HepG2 (cell line): ENCODE measurements around the gene KLF16. TPM values are rescaled to one million over a fixed set of nuclear protein-coding genes. Genes with fewer than 3 reads are reported as not detected.

Experiments used
- AHDC1 ChIP-seq: sonication (generic); formaldehyde crosslinking; IDR thresholded peaks from 2 replicates; pipeline ENCODE4 v1.5.1; 2020; ENCODE audit warnings: mild to moderate bottlenecking, missing genetic modification reagents, borderline replicate concordance
- AKAP8 ChIP-seq: sonication (generic); formaldehyde crosslinking; IDR thresholded peaks from 2 replicates; pipeline ENCODE4 v1.5.1; 2020; ENCODE audit warnings: mild to moderate bottlenecking, missing genetic modification reagents
- BORCS8-MEF2B ChIP-seq: sonication (generic); formaldehyde crosslinking; IDR thresholded peaks from 2 replicates; pipeline ENCODE4 v1.8.0; 2022; ENCODE audit warnings: mild to moderate bottlenecking, missing genetic modification reagents
- CREB1 ChIP-seq, 2 experiments: fragments of 450-650 bp in 1 of 2; IDR thresholded peaks; 2 replicates each; pipeline ENCODE4 v1.6.1; 2016 to 2017; ENCODE audit warnings: control low read depth in 1 of 2, mild to moderate bottlenecking in 1 of 2, missing compliant biosample characterization in 1 of 2, missing genetic modification characterization in 1 of 2
- HCFC1 ChIP-seq: fragments of 150-350 bp; IDR thresholded peaks from 2 replicates; pipeline ENCODE4 v1.6.1; 2014; ENCODE audit warnings: low read depth, low read length
- IKZF5 ChIP-seq: IDR thresholded peaks from 2 replicates; pipeline ENCODE4 v1.6.1; 2018; ENCODE audit warnings: missing genetic modification reagents, mild to moderate bottlenecking, missing compliant biosample characterization
- ISX ChIP-seq: sonication (generic); formaldehyde crosslinking; conservative IDR thresholded peaks from 2 replicates; pipeline ENCODE4 v1.5.0; 2020; ENCODE audit warnings: missing genetic modification reagents
- PHB2 ChIP-seq: fragments of 450-650 bp; IDR thresholded peaks from 2 replicates; pipeline ENCODE4 v1.6.1; 2018; ENCODE audit not compliant: partially characterized antibody
- PHF21A ChIP-seq: sonication (generic); formaldehyde crosslinking; IDR thresholded peaks from 2 replicates; pipeline ENCODE4 v1.5.0; 2020; ENCODE audit warnings: mild to moderate bottlenecking, missing genetic modification reagents
- RXRB ChIP-seq: IDR thresholded peaks from 2 replicates; pipeline ENCODE4 v1.6.1; 2016; ENCODE audit warnings: borderline replicate concordance, missing genetic modification reagents, missing compliant biosample characterization
- SAFB2 ChIP-seq: sonication (generic); formaldehyde crosslinking; IDR thresholded peaks from 2 replicates; pipeline ENCODE4 v1.5.1; 2020; ENCODE audit warnings: missing genetic modification reagents, low read depth, mild to moderate bottlenecking, borderline replicate concordance
- SAP130 ChIP-seq: IDR thresholded peaks from 2 replicates; pipeline ENCODE4 v1.6.1; 2016; ENCODE audit warnings: low read depth
- TIGD3 ChIP-seq: sonication (generic); formaldehyde crosslinking; IDR thresholded peaks from 2 replicates; pipeline ENCODE4 v1.5.1; 2020; ENCODE audit warnings: mild to moderate bottlenecking, missing genetic modification reagents, borderline replicate concordance
- XRCC5 ChIP-seq: fragments of 200-400 bp; formaldehyde crosslinking; optimal IDR thresholded peaks from 2 replicates; pipeline ENCODE3; 2017; ENCODE audit warnings: mild to moderate bottlenecking, low read length
- ZBTB33 ChIP-seq: sonication (generic); formaldehyde crosslinking; IDR thresholded peaks from 2 replicates; pipeline ENCODE4 v1.4.0; 2020; ENCODE audit warnings: missing genetic modification reagents
- ZBTB7B ChIP-seq: sonication (generic); formaldehyde crosslinking; IDR thresholded peaks from 2 replicates; pipeline ENCODE4 v1.4.0; 2020; ENCODE audit warnings: missing genetic modification reagents
- ZMAT3 ChIP-seq: sonication (generic); formaldehyde crosslinking; conservative IDR thresholded peaks from 2 replicates; pipeline ENCODE4 v1.7.0; 2021; ENCODE audit warnings: missing genetic modification reagents
- ZNF547 ChIP-seq: sonication (generic); formaldehyde crosslinking; IDR thresholded peaks from 2 replicates; pipeline ENCODE4 v1.5.1; 2020; ENCODE audit warnings: mild to moderate bottlenecking, missing genetic modification reagents
- ZNF597 ChIP-seq: sonication (generic); formaldehyde crosslinking; IDR thresholded peaks from 2 replicates; pipeline ENCODE4 v1.5.0; 2020; ENCODE audit warnings: missing genetic modification reagents
- polyA plus RNA-seq, 8 experiments: library from polyadenylated mRNA; depleted of rRNA in 3 of 8; stranded (reverse) in 7 of 8; unstranded in 1 of 8; fragments of >200 nt; fragmentation: Illumina TruSeq in 4 of 8; extraction: Trizol in 4 of 8; gene quantifications; 2 replicates each; pipeline versions ENCODE4 v1.2.1 to v1.2.3, GENCODE V29; 2011 to 2016; ENCODE audit warnings: low read depth in 4 of 8, missing spikeins in 1 of 8, mixed read lengths in 1 of 8; ENCODE audit not compliant: insufficient read depth in 1 of 8
- total RNA-seq, 5 experiments: library from RNA; depleted of rRNA; stranded (reverse); fragments of >200 nt; fragmentation: Illumina TruSeq; extraction: Trizol; gene quantifications; 2 replicates each; pipeline ENCODE4 v1.2.3, GENCODE V29; 2016; ENCODE audit warnings: low read depth in 1 of 5

Gene KLF16
- total and polyA plus RNA-seq, 2 of the 13 experiments (the other 11 are each of a cell fraction or from before 2014, with no cell fraction given) = 3.5 to 6.7 TPM

GRCh38 chr19:1837625-1838105 is 25.7 kb downstream of the KLF16 start (continued):
- TF ChIP-seq RXRB (CRISPR knock-in tag) (peak; percentile 63; the same call in 1 of the 2 replicates), ZNF547 (CRISPR knock-in tag) (no peak), SAFB2 (CRISPR knock-in tag) (no peak), ZNF597 (CRISPR knock-in tag) (no peak), IKZF5 (CRISPR knock-in tag) (0 out of 2 replicates have a peak, but pooled peaks have one; percentile 27), BORCS8-MEF2B (CRISPR knock-in tag) (peak; percentile 27; the same call in 1 of the 2 replicates), XRCC5 (peak; percentile 84), HCFC1 (no peak), ZBTB33 (CRISPR knock-in tag) (peak; percentile 46; the same call in 1 of the 2 replicates), CREB1 (IDR thresholded peaks at IDR 0.05) (no peak), CREB1 (CRISPR knock-in tag; IDR thresholded peaks at IDR 0.05) (no peak), ZBTB7B (peak; percentile 83), AHDC1 (CRISPR knock-in tag) (no peak), PHB2 (no peak), SAP130 (peak; percentile 10; the same call in 1 of the 2 replicates), ISX (no peak), TIGD3 (0 out of 2 replicates have a peak, but pooled peaks have one; percentile 32), ZMAT3 (CRISPR knock-in tag) (no peak), PHF21A (CRISPR knock-in tag) (peak; percentile 57; the same call in 1 of the 2 replicates), AKAP8 (CRISPR knock-in tag) (peak; percentile 77)
